IPS-18a (cell line): ENCODE results near the gene SIRT7.

Experiments
- H3K27ac ChIP-seq: one replicate; pipeline ENCODE4 v1.5.1; 2013; ENCODE audit warnings: low read length
- H3K27me3 ChIP-seq: one replicate; pipeline ENCODE4 v1.6.1; 2013; ENCODE audit warnings: mild to moderate bottlenecking, low read length; ENCODE audit not compliant: control insufficient read depth, insufficient read depth
- H3K36me3 ChIP-seq: one replicate; pipeline ENCODE4 v1.6.1; 2013; ENCODE audit warnings: low read depth, low read length; ENCODE audit not compliant: control insufficient read depth
- H3K4me1 ChIP-seq: one replicate; pipeline ENCODE4 v1.6.1; 2013; ENCODE audit warnings: low read depth, low read length; ENCODE audit not compliant: control insufficient read depth
- H3K4me3 ChIP-seq: one replicate; pipeline ENCODE4 v1.5.1; 2013; ENCODE audit warnings: low read length
- H3K9ac ChIP-seq: one replicate; pipeline ENCODE4 v1.6.1; 2013; ENCODE audit warnings: mild to moderate bottlenecking, low read length, moderate library complexity
- H3K9me3 ChIP-seq: one replicate; pipeline ENCODE4 v1.6.1; 2013; ENCODE audit warnings: low read depth, low read length; ENCODE audit not compliant: control insufficient read depth

Gene SIRT7

DNA sequence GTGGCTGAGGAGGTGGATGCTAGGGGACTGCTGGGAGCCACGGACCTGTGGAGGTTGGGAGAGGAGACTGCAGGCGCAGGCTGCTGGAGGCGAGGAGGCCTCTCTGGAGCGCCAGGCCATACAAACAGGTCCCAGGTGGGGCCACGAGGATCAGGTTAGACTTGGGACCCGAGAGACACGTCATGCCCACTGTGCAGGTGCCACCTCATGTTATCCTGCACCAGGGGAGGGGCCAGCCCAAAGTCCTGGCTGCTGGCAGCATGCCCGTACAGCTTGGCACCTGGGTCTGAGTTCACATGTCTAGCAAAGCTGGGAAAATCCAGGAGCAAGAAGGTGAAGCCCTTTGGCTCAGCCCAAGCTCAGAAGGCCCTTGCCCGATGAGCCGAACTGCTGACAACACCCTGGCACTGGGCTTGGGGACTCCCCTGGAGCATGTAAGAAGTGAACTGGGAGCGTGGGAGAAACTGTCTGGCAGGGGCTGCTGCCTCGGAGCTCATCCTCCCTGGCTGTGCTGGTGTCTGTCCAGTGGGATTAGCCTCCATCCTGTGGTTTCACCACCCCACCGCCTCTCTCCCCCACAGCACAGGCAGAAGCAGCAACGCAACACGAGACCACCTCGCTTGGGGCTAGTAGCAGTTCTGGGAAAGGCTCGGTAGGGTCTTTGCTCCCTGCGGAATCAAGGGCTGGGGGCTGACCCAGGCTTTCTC, 52.1 kb downstream of the SIRT7 start:
- no peak overlapping the region for H3K9ac ChIP-seq
- peaks cover 8% of the 10 kb centered on the region for H3K36me3 ChIP-seq
- no peaks in the 10 kb centered on the region for H3K27me3 ChIP-seq
- H3K4me1 ChIP-seq: peaks cover 3% of the 10 kb centered on the region
- H3K27ac ChIP-seq: no peak overlapping the region
- H3K9me3 ChIP-seq: no peaks in the 10 kb centered on the region
- no peak overlapping the region for H3K4me3 ChIP-seq

DNA sequence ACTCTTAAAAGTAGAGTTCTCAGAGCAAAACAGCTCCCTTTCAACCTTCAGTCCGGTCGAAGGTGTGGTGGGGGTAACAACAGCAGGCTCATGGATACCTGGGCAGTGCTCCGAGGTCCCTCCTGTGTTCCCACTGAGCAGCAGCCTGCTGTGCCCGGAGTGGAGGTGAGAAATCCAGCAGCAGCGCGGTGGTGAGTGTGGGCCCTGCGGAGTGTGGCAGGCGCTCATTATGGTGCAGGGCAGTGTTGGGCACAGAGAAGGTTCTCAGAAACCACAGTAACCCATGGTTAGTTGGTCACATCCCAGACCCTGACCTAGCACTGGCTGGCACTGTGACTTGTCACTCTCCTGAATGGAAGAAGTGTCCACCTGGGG, 52.6 kb downstream of the SIRT7 start:
- Histone ChIP-seq H3K9ac (no peak overlapping the region), H3K27ac (no peak overlapping the region), H3K36me3 (peaks cover 8% of the 10 kb centered on the region), H3K4me1 (peaks cover 3% of the 10 kb centered on the region), H3K9me3 (no peaks in the 10 kb centered on the region), H3K4me3 (no peak overlapping the region), H3K27me3 (no peaks in the 10 kb centered on the region)

DNA sequence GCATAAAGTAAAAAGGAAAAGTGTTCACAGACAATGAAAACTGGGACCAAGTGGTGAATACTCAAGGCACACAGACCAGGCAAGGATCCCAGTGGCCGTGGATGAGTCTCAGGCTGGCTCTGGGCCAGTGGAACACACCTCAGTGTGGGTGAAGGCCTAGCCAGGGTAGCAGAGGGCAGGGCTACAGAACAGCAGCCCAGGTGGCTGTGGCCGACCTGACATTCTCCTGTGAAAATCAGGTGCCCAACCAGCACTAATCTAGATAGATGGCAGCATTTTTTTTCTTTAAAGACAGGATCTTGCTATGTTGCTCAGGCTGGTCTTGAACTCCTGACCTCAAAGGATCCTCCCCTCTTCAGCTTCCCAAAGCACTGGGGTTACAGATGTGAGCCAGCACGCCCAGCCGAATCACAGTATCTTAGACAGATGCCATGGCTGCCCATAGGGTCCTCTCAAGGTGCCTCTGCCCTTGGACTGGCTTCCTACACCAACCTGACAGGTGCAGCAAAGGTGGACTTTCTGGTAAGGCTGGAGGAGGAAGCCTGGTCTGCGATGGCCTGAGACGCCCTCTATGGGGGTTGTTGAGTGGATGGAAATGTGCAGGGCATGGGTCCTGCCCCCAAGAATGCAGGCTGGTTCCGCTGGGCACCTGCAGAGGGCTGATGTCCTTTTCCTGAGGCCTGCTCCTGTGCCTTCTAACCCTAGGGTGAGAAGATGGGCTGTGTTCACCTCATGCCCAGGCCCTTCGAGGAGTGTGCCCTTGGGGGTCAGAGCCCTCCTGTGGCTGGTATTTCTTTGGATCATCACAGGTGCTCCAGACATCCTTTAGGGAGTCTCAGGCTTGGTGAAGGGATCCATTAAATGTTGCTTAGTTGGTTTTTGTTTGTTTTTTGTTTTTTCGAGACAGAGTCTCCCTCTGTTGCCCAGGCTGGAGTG, 53.9 kb downstream of the SIRT7 start:
- Histone ChIP-seq H3K27ac (no peak overlapping the region), H3K9me3 (no peaks in the 10 kb centered on the region), H3K4me1 (peaks cover 5% of the 10 kb centered on the region), H3K36me3 (peaks cover 8% of the 10 kb centered on the region), H3K27me3 (no peaks in the 10 kb centered on the region), H3K4me3 (no peak overlapping the region), H3K9ac (no peak overlapping the region)

DNA sequence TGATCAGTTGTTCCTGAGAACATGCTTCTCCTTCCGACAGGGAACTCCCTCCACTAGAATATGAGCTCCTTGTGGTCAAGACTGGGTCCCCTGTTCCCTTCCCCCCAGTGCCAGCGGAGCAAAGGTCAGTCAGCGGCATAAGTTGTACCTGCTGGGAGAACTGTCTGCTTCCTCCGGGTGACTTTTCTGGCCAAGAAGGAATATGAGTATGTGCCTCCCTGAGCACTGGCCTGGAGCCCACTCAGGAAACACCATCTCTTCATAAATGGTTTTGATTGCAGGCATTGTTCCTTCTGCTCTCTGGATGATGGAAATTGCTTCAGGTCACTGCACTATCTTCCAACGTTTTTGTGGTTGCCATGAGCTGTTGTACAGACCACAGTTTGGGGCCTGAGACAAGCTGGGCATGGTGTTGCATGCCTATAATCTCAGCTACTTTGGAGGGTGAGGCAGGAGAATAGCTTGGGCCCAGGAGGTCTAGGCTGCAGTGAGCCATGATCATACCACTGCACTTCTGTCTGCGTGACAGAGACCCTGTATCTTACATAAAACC, 54.8 kb downstream of the SIRT7 start:
- H3K4me1 ChIP-seq: peaks cover 5% of the 10 kb centered on the region

More for the DNA sequence above, 54.8 kb downstream of the SIRT7 start:
- Histone ChIP-seq H3K4me3 (no peak overlapping the region), H3K36me3 (peaks cover 13% of the 10 kb centered on the region), H3K9me3 (no peaks in the 10 kb centered on the region), H3K27me3 (no peaks in the 10 kb centered on the region), H3K27ac (no peak overlapping the region), H3K9ac (no peak overlapping the region)
